PC-3 (cell line): Measurements from ENCODE around the gene LRRC10B.

Source experiments
- CTCF ChIP-seq: fragments of 300-600 bp; sonication (generic); conservative IDR thresholded peaks from 2 replicates; pipeline ENCODE4 v1.5.1; 2017; ENCODE audit warnings: antibody characterized with exemption, low read depth, mild to moderate bottlenecking, low read length
- EZH2 ChIP-seq: fragments of 300-600 bp; sonication (generic); IDR thresholded peaks from one replicate; pipeline ENCODE4 v1.6.1; 2017; ENCODE audit warnings: antibody characterized with exemption, mild to moderate bottlenecking, low read length; ENCODE audit not compliant: unreplicated experiment
- EZH2phosphoT487 ChIP-seq: fragments of 300-600 bp; sonication (generic); IDR thresholded peaks from 2 replicates; pipeline ENCODE4 v1.6.1; 2018; ENCODE audit warnings: mild to moderate bottlenecking, antibody characterized with exemption, low read length, borderline replicate concordance

- TF ChIP-seq CTCF (no peak), EZH2 (no peak), EZH2phosphoT487 (no peak)
Observed at GRCh38 chr11:61552108-61552635, 43.6 kb downstream of the LRRC10B start.
